GM06990 (cell line): Measurements from ENCODE around the gene MIEF1.

ENCODE experiments used
- DNase-seq: peaks from one replicate; pipeline ENCODE4 v3.0.0-alpha.2; 2011; ENCODE audit not compliant: insufficient read length; ENCODE audit errors: extremely low read depth
- H3K27me3 ChIP-seq: replicated peaks from 2 replicates; pipeline ENCODE4 v1.6.0; 2011; ENCODE audit warnings: low read length; ENCODE audit not compliant: control insufficient read depth, insufficient read depth
- H3K36me3 ChIP-seq: 2 replicates; pipeline ENCODE4 v1.5.1; 2011; ENCODE audit warnings: low read length; ENCODE audit not compliant: control insufficient read depth, insufficient read depth
- H3K4me3 ChIP-seq: replicated peaks from 2 replicates; pipeline ENCODE4 v1.5.1; 2011; ENCODE audit warnings: low read depth, mild to moderate bottlenecking, control low read depth, low read length
- CTCF ChIP-seq: IDR thresholded peaks from 2 replicates; pipeline ENCODE4 v1.5.1; 2011; ENCODE audit warnings: low read length, control low read depth, mild to moderate bottlenecking, inconsistent platforms; ENCODE audit not compliant: insufficient read depth, poor library complexity, severe bottlenecking

MIEF1 gene

GRCh38 chr22:39482768-39483167 lies 19.3 kb upstream of the MIEF1 start:
- TF ChIP-seq CTCF, result no peak
- H3K27me3 ChIP-seq, result no peaks in the 10 kb centered on the region
- no peak overlapping the region for H3K4me3 ChIP-seq
- DNase-seq, result no peak
- H3K36me3 ChIP-seq, result peaks cover 29% of the 10 kb centered on the region

- TF ChIP-seq CTCF, result no peak
- Histone ChIP-seq H3K4me3 (no peak overlapping the region), H3K36me3 (peaks cover 28% of the 10 kb centered on the region), H3K27me3 (no peaks in the 10 kb centered on the region)
- DNase-seq, result no peak
These were observed 14.9 kb upstream of the MIEF1 start for GRCh38 chr22:39486951-39487825.

GRCh38 chr22:39487826-39488520 lies 14.1 kb upstream of the MIEF1 start:
- no peaks in the 10 kb centered on the region for H3K27me3 ChIP-seq
- DNase-seq, result no peak
- H3K4me3 ChIP-seq, result no peak overlapping the region
- TF ChIP-seq CTCF, result no peak
- H3K36me3 ChIP-seq, result peaks cover 28% of the 10 kb centered on the region

- H3K4me3 ChIP-seq, result no peak overlapping the region
- H3K27me3 ChIP-seq, result no peaks in the 10 kb centered on the region
- TF ChIP-seq CTCF, result no peak
- no peak for DNase-seq
- peaks cover 28% of the 10 kb centered on the region for H3K36me3 ChIP-seq
These were observed 13.5 kb upstream of the MIEF1 start for GRCh38 chr22:39488563-39489083.

- H3K4me3 ChIP-seq, result no peak overlapping the region
- TF ChIP-seq CTCF, result no peak
- H3K36me3 ChIP-seq, result peaks cover 28% of the 10 kb centered on the region
- DNase-seq, result no peak
- no peaks in the 10 kb centered on the region for H3K27me3 ChIP-seq
These were observed 12.7 kb upstream of the MIEF1 start for GRCh38 chr22:39489094-39490068.
